ENCODE data around the gene TBC1D12. TPM values are rescaled to one million over a fixed set of nuclear protein-coding genes. Genes with fewer than 3 reads are reported as not detected.

Gene TBC1D12
- total RNA-seq, 1 donor from 2014 or later, result 12.9 TPM

GRCh38 chr10:94465684-94466083, 63.3 kb downstream of the TBC1D12 start:
- no peak for TF ChIP-seq CTCF (conservative IDR thresholded peaks at IDR 0.05; ENCODE audit: low read depth, low read length)
- DNase-seq (ENCODE audit: low read depth), result no peak
- H3K4me3 ChIP-seq (ENCODE audit: low read depth, low read length), result no peak overlapping the region

DNA sequence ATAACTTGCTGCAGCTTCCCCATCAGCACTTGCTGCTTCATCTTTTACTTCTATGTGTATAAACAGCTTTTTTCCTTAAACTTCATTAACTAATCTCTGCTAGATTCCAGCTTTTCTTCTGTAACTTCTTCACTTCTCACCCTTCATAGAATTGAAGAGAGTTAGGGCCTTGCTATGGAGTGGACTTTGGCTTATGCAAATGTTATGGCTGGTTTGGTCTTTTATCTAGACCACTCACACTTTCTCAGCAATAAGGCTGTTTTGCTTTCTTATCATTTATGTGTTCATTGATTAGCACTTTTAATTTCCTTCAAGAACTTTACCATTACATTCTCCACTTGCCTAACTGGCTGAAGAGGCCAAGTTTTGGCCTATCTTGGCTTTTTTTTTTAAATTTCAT, 79.1 kb downstream of the TBC1D12 start:
- no peak for DNase-seq (ENCODE audit: low read depth)
- TF ChIP-seq CTCF (conservative IDR thresholded peaks at IDR 0.05; ENCODE audit: low read depth, low read length), result no peak
- no peak overlapping the region for H3K4me3 ChIP-seq (ENCODE audit: low read depth, low read length)

DNA sequence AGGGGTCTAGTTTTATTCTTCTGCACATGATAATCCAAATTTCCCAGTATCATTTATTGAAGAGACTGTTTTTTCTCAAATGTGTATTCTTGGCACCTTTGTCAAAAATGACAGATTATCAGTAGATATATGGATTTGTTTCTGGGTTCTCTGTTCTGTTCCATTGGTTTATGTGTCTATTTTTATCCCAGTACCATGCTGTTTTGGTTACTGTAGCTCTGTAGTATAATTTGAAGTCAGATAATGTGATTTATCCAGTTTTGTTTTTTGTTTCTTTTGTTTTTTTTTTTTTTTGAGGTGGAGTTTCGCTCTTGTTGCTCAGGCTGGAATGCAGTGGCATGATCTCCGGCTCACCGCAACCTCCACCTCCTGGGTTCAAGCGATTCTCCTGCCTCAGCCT, 81.6 kb downstream of the TBC1D12 start:
- H3K4me3 ChIP-seq (ENCODE audit: low read depth, low read length), result no peak overlapping the region
- no peak for TF ChIP-seq CTCF (conservative IDR thresholded peaks at IDR 0.05; ENCODE audit: low read depth, low read length)
- DNase-seq (ENCODE audit: low read depth), result no peak

DNA sequence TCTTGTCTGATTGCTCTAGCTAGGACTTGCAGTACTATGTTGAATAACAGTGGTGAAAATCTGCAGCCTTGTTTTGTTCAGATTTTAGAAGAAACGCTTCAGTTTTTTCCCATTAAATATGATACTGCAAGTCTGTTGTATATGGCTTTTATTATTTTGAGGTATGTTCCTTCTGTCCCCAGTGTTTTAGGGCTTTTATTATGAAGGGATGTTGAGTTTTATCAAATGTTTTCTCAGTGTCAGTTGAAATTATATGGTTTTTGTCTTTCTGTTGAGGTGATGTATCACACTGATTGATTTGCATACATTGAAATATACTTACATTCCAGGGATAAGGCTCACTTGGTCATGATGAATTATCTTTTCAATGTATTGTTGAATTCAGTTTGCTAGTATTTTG, 82.8 kb downstream of the TBC1D12 start:
- H3K4me3 ChIP-seq (ENCODE audit: low read depth, low read length), result no peak overlapping the region
- TF ChIP-seq CTCF (conservative IDR thresholded peaks at IDR 0.05; ENCODE audit: low read depth, low read length), result no peak
- no peak for DNase-seq (ENCODE audit: low read depth)

DNA sequence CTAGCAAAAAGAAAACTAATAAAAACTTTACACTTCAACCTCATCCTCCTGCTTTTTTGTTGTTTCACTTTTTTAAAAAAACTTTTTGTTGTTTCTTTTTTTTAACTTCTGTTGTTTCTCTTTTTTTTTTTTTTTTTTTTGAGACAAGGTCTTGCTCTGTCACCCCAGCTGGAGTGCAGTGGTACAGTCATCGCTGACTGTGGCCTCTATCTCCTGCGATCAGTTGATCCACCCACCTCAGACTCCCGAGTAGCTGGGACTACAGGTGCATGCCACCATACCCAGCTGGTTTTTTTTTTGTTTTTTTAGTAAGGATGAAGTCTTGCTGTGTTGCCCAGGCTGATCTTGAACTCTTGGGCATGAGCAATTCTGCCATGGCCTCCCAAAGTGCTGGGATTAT, 85.2 kb downstream of the TBC1D12 start:
- no peak for TF ChIP-seq CTCF (conservative IDR thresholded peaks at IDR 0.05; ENCODE audit: low read depth, low read length)
- no peak overlapping the region for H3K4me3 ChIP-seq (ENCODE audit: low read depth, low read length)
- no peak for DNase-seq (ENCODE audit: low read depth)

DNA sequence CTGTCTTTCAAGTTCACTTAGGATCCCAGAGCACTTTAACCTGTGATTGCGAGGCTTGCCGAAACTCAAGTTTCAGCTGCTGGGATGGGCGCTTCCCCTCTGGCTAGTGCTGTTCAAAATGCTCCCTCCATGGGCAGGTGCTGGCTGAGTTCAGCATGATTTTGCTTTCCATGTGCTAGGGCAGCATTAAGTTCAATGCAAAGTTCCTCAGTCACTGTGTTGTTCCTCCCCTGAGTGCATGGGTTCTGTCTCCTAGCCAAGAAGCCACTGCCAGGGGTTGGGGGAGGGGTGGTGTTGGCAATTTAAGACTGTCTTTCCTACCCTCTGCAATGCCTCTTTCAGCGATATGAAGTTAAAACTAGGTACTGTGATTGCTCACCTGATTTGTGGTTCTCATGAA, 86.8 kb downstream of the TBC1D12 start:
- no peak for TF ChIP-seq CTCF (conservative IDR thresholded peaks at IDR 0.05; ENCODE audit: low read depth, low read length)

DNA sequence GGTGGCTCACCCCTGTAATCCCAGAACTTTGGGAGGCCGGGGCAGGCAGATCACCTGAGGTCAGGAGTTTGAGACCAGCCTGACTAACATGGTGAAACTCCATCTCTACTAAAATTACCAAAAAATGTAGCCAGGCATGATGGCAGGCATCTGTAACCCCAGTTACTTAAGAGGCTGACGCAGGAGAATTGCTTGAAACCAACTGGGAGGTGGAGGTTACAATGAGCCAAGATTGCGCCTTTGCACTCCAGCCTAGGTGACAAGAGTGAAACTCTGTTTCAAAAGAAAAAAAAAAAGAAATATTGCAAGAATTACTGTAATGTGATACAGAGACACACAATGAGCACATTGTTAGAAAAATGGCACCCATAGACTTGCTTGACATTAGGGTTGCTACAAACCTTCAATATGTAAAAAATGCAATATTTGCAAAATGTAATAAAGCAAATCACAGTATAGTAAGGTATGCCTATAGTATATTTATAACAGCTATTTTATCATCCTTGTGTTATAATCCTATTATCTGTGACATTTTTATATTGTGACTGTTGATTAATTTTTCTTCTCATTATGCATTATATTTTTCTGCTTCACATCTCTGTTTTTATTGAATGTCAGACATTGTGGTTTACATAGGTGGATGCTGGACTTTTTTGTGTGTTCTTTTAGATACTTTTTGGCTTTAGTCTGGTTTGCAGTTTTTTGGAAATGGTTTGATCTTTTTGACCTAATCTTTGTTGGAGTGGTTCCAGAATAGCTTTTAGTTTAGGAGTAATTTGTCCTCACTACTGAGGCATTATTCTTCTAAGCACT, 87.8 kb downstream of the TBC1D12 start:
- DNase-seq (ENCODE audit: low read depth), result no peak
- TF ChIP-seq CTCF (conservative IDR thresholded peaks at IDR 0.05; ENCODE audit: low read depth, low read length), result no peak
- no peak overlapping the region for H3K4me3 ChIP-seq (ENCODE audit: low read depth, low read length)

More for the DNA sequence above, 86.8 kb downstream of the TBC1D12 start:
- H3K4me3 ChIP-seq (ENCODE audit: low read depth, low read length), result no peak overlapping the region
- no peak for DNase-seq (ENCODE audit: low read depth)
